Peyer's patch (tissue), 4 donors: ENCODE results near the gene NAA38.

Source experiments
- POLR2A ChIP-seq, 2 donors: fragments of 450-650 bp; IDR thresholded peaks; one replicate each; pipeline ENCODE4 v1.5.1; 2017; ENCODE audit warnings: antibody characterized with exemption in 2 of 2, mild to moderate bottlenecking in 2 of 2, moderate library complexity in 2 of 2
- TF ChIP-seq, protein P1 (sequence below), 6 experiments: fragments of 450-650 bp in 4 of 6; fragments of 200-600 bp in 2 of 6; sonication (generic) in 1 of 6; IDR thresholded peaks; one replicate each; pipeline ENCODE4 v1.5.1; 2017 to 2019; ENCODE audit warnings: antibody characterized with exemption in 6 of 6, mild to moderate bottlenecking in 3 of 6, moderate library complexity in 1 of 6

DNA sequence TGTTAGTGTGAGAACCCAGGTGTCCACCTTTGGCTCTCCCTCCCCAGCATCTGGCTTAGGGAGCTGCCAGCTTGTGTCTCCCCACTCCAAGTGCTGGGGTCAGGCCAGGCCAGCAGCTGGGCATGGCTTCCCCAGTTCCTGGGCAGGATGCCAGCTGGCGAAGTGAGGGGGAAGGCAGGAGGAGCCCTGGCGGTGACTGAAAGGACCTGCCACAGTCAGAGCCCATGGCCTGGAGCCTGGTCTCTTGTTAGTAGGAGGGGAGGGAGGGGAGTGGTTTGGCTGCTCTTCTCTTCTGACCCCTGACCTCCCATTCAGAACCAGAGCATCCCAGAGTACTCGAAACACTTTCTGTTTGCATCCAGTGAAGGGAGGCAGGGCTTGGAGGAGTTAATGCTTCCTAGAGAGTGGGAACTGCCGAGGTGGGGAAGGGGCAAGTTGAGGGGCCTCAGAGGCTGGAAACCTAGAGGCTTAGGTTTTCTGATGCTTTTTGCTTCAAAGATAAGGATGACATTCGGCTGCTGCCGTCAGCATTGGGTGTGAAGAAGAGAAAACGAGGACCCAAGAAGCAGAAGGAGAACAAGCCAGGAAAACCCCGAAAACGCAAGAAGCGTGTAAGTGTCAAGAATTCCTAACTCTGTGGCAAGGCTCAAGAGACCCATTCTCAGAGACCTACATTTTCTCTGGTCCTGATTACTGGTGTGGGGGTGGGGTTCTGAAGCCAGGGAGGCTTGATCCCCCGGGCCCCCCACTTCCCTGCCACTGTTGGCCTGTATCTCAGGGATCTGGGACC, 32.0 kb upstream of the NAA38 start:
- peak in 1 of 2 donors; percentile 14 for TF ChIP-seq POLR2A (IDR thresholded peaks at IDR 0.05)
- TF ChIP-seq, protein P1, sequence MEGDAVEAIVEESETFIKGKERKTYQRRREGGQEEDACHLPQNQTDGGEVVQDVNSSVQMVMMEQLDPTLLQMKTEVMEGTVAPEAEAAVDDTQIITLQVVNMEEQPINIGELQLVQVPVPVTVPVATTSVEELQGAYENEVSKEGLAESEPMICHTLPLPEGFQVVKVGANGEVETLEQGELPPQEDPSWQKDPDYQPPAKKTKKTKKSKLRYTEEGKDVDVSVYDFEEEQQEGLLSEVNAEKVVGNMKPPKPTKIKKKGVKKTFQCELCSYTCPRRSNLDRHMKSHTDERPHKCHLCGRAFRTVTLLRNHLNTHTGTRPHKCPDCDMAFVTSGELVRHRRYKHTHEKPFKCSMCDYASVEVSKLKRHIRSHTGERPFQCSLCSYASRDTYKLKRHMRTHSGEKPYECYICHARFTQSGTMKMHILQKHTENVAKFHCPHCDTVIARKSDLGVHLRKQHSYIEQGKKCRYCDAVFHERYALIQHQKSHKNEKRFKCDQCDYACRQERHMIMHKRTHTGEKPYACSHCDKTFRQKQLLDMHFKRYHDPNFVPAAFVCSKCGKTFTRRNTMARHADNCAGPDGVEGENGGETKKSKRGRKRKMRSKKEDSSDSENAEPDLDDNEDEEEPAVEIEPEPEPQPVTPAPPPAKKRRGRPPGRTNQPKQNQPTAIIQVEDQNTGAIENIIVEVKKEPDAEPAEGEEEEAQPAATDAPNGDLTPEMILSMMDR (IDR thresholded peaks at IDR 0.05): peak in 4 of 6 experiments; percentile 27 to 65 (median 64)
